GM21717 (cell line): ENCODE results near the gene SUSD1.
"Not testable (repeated sequence)": the region's sequence is repeated elsewhere in the genome, so short reads cannot be mapped to it uniquely, and the experiment has no call there.

ENCODE experiments used
- ATAC-seq: cut with Tn5 transposase; IDR thresholded peaks from one replicate; pipeline ENCODE4 v1.9.1; 2021; ENCODE audit warnings: mild to moderate bottlenecking, moderate library complexity; ENCODE audit not compliant: unreplicated experiment

The SUSD1 gene

GRCh38 chr9:112174222-112174964, 704 bp downstream of the SUSD1 start:
- peak; percentile 89 for ATAC-seq

GRCh38 chr9:112173489-112174221, 1.4 kb downstream of the SUSD1 start:
- no peak for ATAC-seq

- no peak for ATAC-seq
Measured at GRCh38 chr9:112170968-112171367, 4.1 kb downstream of the SUSD1 start.

GRCh38 chr9:112170235-112170634, 4.9 kb downstream of the SUSD1 start:
- ATAC-seq: no peak

GRCh38 chr9:112169368-112169767, 5.7 kb downstream of the SUSD1 start:
- ATAC-seq: no peak

- no peak for ATAC-seq
Measured at GRCh38 chr9:112168197-112168596, 6.9 kb downstream of the SUSD1 start.

GRCh38 chr9:112166176-112167140, 8.6 kb downstream of the SUSD1 start:
- ATAC-seq: no peak

- no peak for ATAC-seq
Measured at GRCh38 chr9:112162621-112163413, 12.3 kb downstream of the SUSD1 start.

- ATAC-seq: no peak
Measured at GRCh38 chr9:112159781-112160180, 15.3 kb downstream of the SUSD1 start.

GRCh38 chr9:112158656-112159367, 16.3 kb downstream of the SUSD1 start:
- no peak for ATAC-seq

- no peak for ATAC-seq
Measured at GRCh38 chr9:112157961-112158360, 17.1 kb downstream of the SUSD1 start.

- no peak for ATAC-seq
Measured at GRCh38 chr9:112157087-112157486, 18.0 kb downstream of the SUSD1 start.

GRCh38 chr9:112149211-112149610, 25.9 kb downstream of the SUSD1 start:
- no peak for ATAC-seq

GRCh38 chr9:112145886-112146285, 29.2 kb downstream of the SUSD1 start:
- no peak for ATAC-seq

GRCh38 chr9:112144807-112145206, 30.3 kb downstream of the SUSD1 start:
- no peak for ATAC-seq

- no peak for ATAC-seq
Measured at GRCh38 chr9:112142420-112142819, 32.7 kb downstream of the SUSD1 start.

GRCh38 chr9:112140936-112141335, 34.2 kb downstream of the SUSD1 start:
- peak; percentile 26 for ATAC-seq

GRCh38 chr9:112137066-112137465, 38.0 kb downstream of the SUSD1 start:
- ATAC-seq: no peak

GRCh38 chr9:112135706-112136105, 39.4 kb downstream of the SUSD1 start:
- ATAC-seq: no peak

GRCh38 chr9:112133806-112134205, 41.3 kb downstream of the SUSD1 start:
- not testable (repeated sequence) for ATAC-seq
